GM18870 (cell line): ENCODE measurements around the gene TMEM179.

Experiments
- ATAC-seq: cut with Tn5 transposase; IDR thresholded peaks from one replicate; pipeline ENCODE4 v1.9.1; 2021; ENCODE audit warnings: moderate library complexity; ENCODE audit not compliant: unreplicated experiment

Gene TMEM179

GRCh38 chr14:104547310-104547997, 57.1 kb downstream of the TMEM179 start:
- ATAC-seq = no peak

- ATAC-seq = no peak
These were observed 57.8 kb downstream of the TMEM179 start for GRCh38 chr14:104546591-104547309.

GRCh38 chr14:104545942-104546501, 58.5 kb downstream of the TMEM179 start:
- ATAC-seq = no peak

GRCh38 chr14:104545151-104545941, 59.2 kb downstream of the TMEM179 start:
- no peak for ATAC-seq

GRCh38 chr14:104544362-104544961, 60.1 kb downstream of the TMEM179 start:
- no peak for ATAC-seq

- ATAC-seq = no peak
These were observed 61.4 kb downstream of the TMEM179 start for GRCh38 chr14:104542871-104543830.

- no peak for ATAC-seq
These were observed 62.6 kb downstream of the TMEM179 start for GRCh38 chr14:104541905-104542465.
